ENCODE measurements around the gene ZNF17.

The ZNF17 gene

GRCh38 chr19:57465680-57466381 is 54.9 kb downstream of the ZNF17 start:
- Histone ChIP-seq H3K36me3 (ENCODE audit: control insufficient read depth in 1 of 2, insufficient read depth in 2 of 2, low read length in 2 of 2) (peaks cover 0 to 6% of the 10 kb centered on the region in 2 donors), H3K9me3 (ENCODE audit: control insufficient read depth in 1 of 2, low read length in 2 of 2) (peaks cover 34 to 53% of the 10 kb centered on the region in 2 donors), H3K4me3 (ENCODE audit: low read depth in 1 of 2, low read length in 2 of 2) (no peak overlapping the region)

DNA sequence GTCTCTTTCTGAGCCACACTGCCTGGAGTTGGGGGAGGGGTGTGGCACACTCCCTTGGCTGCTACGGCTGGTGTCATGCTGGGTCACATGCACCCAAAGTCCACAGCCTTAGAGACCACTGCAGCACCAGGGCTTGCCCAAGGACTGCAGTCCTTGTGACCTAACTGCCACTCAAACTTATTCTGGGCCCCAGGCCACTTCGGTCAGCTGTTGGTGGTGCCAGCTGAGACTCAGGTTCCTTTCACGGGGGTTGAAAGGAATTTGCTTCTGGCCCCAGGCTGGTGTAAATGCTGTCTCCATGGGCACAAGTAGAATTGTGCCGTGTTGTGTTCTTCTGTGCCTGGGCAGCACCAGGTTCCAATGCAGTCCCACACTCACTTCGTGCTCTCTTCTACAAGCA is 55.5 kb downstream of the ZNF17 start:
- no peaks in the 10 kb centered on the region for H3K27me3 ChIP-seq (ENCODE audit: control insufficient read depth in 1 of 2, insufficient read depth in 2 of 2, low read length in 2 of 2)
- H3K36me3 ChIP-seq (ENCODE audit: control insufficient read depth in 1 of 2, insufficient read depth in 2 of 2, low read length in 2 of 2): peaks cover 0 to 6% of the 10 kb centered on the region in 2 donors
- H3K4me1 ChIP-seq (ENCODE audit: control insufficient read depth in 1 of 2, insufficient read depth in 2 of 2, low read length in 2 of 2): no peaks in the 10 kb centered on the region
- H3K27ac ChIP-seq (ENCODE audit: low read depth, low read length): no peak overlapping the region
- peaks cover 40 to 60% of the 10 kb centered on the region in 2 donors for H3K9me3 ChIP-seq (ENCODE audit: control insufficient read depth in 1 of 2, low read length in 2 of 2)
- H3K4me3 ChIP-seq (ENCODE audit: low read depth in 1 of 2, low read length in 2 of 2): peak overlapping the region in 1 of 2 donors; percentile 21
- no peak overlapping the region for H3K9ac ChIP-seq (ENCODE audit: low read depth in 1 of 2, low read length in 2 of 2)

More at GRCh38 chr19:57465680-57466381, 54.9 kb downstream of the ZNF17 start:
- H3K27me3 ChIP-seq (ENCODE audit: control insufficient read depth in 1 of 2, insufficient read depth in 2 of 2, low read length in 2 of 2): no peaks in the 10 kb centered on the region
- H3K27ac ChIP-seq (ENCODE audit: low read depth, low read length): no peak overlapping the region
- no peak overlapping the region for H3K9ac ChIP-seq (ENCODE audit: low read depth in 1 of 2, low read length in 2 of 2)
- no peaks in the 10 kb centered on the region for H3K4me1 ChIP-seq (ENCODE audit: control insufficient read depth in 1 of 2, insufficient read depth in 2 of 2, low read length in 2 of 2)

Measured in duodenal mucosa (tissue), 2 donors.